ENCODE measurements around the gene FRMPD4.
"Not testable (repeated sequence)": the region's sequence is repeated elsewhere in the genome, so short reads cannot be mapped to it uniquely, and the experiment has no call there.

The FRMPD4 gene

DNA sequence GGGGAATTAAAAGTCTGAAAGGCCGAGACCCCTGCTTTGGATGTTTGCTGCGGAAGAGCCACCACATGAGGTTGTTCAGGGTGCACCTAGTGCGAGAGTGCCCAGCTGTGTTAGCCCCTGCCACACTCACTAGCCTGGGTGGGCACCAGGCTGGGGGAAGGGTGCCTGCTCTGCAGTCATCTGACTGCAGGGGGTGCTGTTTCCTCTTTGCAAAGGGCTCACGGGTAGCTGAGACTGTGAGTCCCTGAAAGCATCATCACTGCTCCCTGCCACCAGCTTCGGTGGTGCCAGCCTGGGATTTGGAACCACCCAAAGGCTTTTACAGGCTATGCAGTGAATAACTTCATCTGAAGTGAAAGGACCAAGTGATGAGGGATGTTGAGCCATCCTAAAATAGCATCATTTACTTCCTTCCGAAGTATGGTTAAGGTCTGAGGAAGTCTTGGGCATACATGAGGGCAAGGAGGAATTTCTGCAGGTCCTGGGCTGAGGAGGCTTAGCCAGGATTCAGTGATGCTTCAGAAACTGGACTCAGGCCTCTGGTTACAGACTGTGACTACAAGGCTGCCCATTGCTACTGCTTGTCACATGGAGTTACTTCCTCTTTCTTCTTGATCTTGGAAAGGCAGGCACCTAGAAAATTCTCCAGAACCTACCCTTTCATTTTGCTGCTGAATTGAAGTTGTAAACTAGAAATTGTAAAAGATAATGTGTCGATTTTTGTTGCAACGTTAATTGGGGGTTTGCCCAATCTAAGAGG is 359.7 kb downstream of the FRMPD4 start:
- Mint-ChIP-seq H3K27me3 (no peaks in the 10 kb centered on the region), H3K9me3 (no peaks in the 10 kb centered on the region), H3K36me3 (no peaks in the 10 kb centered on the region), H3K4me3 (no peak overlapping the region), H3K4me1 (peaks cover 16% of the 10 kb centered on the region), H3K27ac (no peak overlapping the region)
- no peak for ATAC-seq

DNA sequence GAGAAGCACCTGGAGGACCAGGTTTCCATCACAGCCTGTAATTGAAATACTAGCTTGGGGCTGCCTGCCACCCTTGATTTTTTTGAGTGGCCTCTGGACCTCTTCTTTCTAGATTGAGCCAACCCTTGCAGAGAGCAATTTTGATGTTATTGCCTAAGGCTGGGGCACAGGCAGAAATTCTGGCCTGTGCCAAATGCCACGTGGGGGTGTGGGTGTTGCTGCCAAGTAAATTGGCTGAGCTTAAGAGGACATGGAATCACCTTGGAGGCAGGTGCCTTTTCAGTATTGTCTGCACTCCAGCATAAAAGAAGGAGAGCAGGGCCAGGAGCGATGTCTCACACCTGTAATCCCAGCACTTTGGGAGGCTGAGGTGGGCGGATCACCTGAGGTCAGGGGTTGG is 366.9 kb downstream of the FRMPD4 start:
- H3K9me3 Mint-ChIP-seq: no peaks in the 10 kb centered on the region
- no peak overlapping the region for H3K4me3 Mint-ChIP-seq
- H3K4me1 Mint-ChIP-seq: peaks cover 7% of the 10 kb centered on the region
- ATAC-seq: no peak
- no peaks in the 10 kb centered on the region for H3K27me3 Mint-ChIP-seq
- no peaks in the 10 kb centered on the region for H3K36me3 Mint-ChIP-seq
- no peak overlapping the region for H3K27ac Mint-ChIP-seq

DNA sequence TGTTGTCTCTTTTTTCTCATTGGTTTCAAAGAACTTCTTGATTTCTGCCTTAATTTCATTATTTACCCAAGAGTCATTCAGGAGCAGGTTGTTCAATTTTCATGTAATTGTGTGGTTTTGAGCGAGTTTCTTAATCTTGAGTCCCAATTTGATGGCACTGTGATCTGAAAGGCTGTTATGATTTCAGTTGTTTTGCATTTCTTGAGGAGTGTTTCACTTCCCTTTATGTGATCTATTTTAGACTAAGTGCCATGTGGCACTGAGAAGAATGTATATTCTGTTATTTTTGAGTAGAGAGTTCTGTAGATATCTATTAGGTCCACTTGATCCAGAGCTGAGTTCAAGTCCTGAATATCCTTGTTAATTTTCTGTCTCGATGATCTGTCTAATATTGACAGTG is 377.1 kb downstream of the FRMPD4 start:
- peak; percentile 55 for ATAC-seq
- H3K9me3 Mint-ChIP-seq, H3K27me3 Mint-ChIP-seq: not testable (repeated sequence)
- peak overlapping the region; percentile 87 for H3K27ac Mint-ChIP-seq
- H3K4me3 Mint-ChIP-seq: peak overlapping the region; percentile 42
- peaks cover 23% of the 10 kb centered on the region for H3K36me3 Mint-ChIP-seq
- peaks cover 26% of the 10 kb centered on the region for H3K4me1 Mint-ChIP-seq

- Mint-ChIP-seq H3K36me3 (no peaks in the 10 kb centered on the region), H3K27me3 (no peaks in the 10 kb centered on the region), H3K27ac (no peak overlapping the region), H3K4me1 (peaks cover 4% of the 10 kb centered on the region), H3K9me3 (peaks cover 3% of the 10 kb centered on the region), H3K4me3 (no peak overlapping the region)
- no peak for ATAC-seq
These were observed 388.0 kb downstream of the FRMPD4 start for GRCh38 chrX:12526306-12526705.

DNA sequence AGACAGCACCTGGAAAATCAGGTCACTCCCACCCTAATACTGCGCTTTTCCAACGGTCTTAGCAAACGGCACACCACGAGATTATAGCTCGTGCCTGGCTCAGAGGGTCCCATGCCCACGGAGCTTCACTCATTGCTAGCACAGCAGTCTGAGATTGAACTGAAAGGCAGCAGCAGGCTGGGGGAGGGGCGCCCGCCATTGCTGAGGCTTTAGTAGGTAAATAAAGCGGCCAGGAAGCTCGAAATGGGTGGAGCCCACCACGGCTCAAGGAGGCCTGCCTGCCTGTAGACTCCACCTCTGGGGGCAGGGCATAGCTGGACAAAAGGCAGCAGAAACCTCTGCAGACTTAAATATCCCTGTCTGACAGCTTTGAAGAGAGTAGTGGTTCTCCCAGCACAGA is 399.8 kb downstream of the FRMPD4 start:
- not testable (repeated sequence) for H3K27me3 Mint-ChIP-seq, H3K9me3 Mint-ChIP-seq, H3K4me1 Mint-ChIP-seq, ATAC-seq, H3K4me3 Mint-ChIP-seq, H3K36me3 Mint-ChIP-seq, H3K27ac Mint-ChIP-seq

- not testable (repeated sequence) for H3K36me3 Mint-ChIP-seq
These were observed 404.0 kb downstream of the FRMPD4 start for GRCh38 chrX:12542251-12542650.

GRCh38 chrX:12548341-12548740 is 410.1 kb downstream of the FRMPD4 start:
- no peak overlapping the region for H3K27ac Mint-ChIP-seq
- H3K4me3 Mint-ChIP-seq: no peak overlapping the region
- no peaks in the 10 kb centered on the region for H3K36me3 Mint-ChIP-seq
- no peaks in the 10 kb centered on the region for H3K4me1 Mint-ChIP-seq
- ATAC-seq: no peak
- no peaks in the 10 kb centered on the region for H3K9me3 Mint-ChIP-seq
- no peaks in the 10 kb centered on the region for H3K27me3 Mint-ChIP-seq

More at GRCh38 chrX:12542251-12542650, 404.0 kb downstream of the FRMPD4 start:
- not testable (repeated sequence) for ATAC-seq, H3K4me1 Mint-ChIP-seq, H3K9me3 Mint-ChIP-seq, H3K27me3 Mint-ChIP-seq, H3K27ac Mint-ChIP-seq, H3K4me3 Mint-ChIP-seq

DNA sequence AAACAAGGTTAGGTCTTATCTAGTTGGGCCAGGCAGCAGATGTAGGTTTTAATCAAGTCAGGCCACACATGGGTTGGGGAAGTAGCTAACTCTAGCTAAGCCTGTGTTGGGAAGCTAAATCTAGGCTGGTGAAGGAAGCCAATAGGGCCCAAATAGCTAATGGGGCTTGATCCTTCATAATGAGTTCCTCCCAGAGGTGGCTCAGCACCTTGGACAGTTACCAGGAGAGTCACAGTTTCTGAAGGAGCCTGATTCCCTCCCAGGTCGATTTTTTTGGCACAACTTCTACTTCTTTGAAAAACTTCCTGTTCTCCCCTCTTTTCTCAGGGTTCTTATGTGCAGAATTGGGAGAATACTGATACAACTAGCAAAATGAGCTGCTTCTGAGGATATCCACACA is 410.5 kb downstream of the FRMPD4 start:
- Mint-ChIP-seq H3K27ac (no peak overlapping the region), H3K27me3 (no peaks in the 10 kb centered on the region), H3K9me3 (no peaks in the 10 kb centered on the region), H3K4me3 (no peak overlapping the region), H3K4me1 (no peaks in the 10 kb centered on the region), H3K36me3 (no peaks in the 10 kb centered on the region)
- no peak for ATAC-seq

DNA sequence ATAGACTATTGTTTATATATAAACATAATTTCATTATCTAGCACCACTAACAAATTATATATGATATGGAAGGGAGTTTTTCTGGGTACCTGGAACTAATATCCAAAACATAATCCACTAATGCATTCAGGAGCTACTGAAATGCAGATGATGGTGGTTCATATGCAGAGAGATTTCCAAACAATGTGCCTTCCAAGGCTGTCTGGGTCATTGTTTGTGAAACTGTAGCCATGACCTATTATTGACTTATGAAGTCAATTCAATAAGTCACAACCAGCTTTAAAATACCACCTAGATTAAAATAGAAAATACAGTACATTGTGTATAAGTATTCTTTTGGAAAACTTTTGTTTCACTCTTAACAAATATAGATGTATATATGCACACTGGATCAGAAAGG is 415.9 kb downstream of the FRMPD4 start:
- Mint-ChIP-seq H3K36me3 (no peaks in the 10 kb centered on the region), H3K27me3 (no peaks in the 10 kb centered on the region), H3K27ac (no peak overlapping the region), H3K9me3 (no peaks in the 10 kb centered on the region), H3K4me1 (no peaks in the 10 kb centered on the region), H3K4me3 (no peak overlapping the region)
- no peak for ATAC-seq

DNA sequence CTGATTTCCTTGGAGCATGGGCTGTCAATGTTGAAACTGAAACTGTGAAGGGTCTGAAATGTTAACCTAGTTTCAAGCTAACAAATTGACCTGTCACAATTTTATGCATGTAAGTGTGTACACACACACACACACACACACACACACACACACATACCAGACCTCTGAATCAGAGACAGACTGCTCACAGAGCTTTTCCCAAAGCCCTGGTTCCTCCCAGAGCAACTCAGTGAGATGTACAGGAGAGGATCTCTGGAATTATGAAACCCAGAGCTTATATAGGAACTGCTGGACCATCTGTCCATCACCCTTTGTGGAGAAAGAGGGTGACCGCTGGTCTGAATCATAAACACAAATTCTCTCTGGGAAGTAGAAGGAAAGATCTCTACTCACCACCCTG is 424.8 kb downstream of the FRMPD4 start:
- Mint-ChIP-seq H3K27me3 (no peaks in the 10 kb centered on the region), H3K27ac (no peak overlapping the region), H3K4me3 (no peak overlapping the region), H3K36me3 (no peaks in the 10 kb centered on the region), H3K9me3 (no peaks in the 10 kb centered on the region), H3K4me1 (peaks cover 5% of the 10 kb centered on the region)
- ATAC-seq: no peak

- peaks cover 5% of the 10 kb centered on the region for H3K4me1 Mint-ChIP-seq
- H3K27me3 Mint-ChIP-seq: no peaks in the 10 kb centered on the region
- ATAC-seq: no peak
- H3K36me3 Mint-ChIP-seq: no peaks in the 10 kb centered on the region
- no peak overlapping the region for H3K27ac Mint-ChIP-seq
- no peaks in the 10 kb centered on the region for H3K9me3 Mint-ChIP-seq
- H3K4me3 Mint-ChIP-seq: no peak overlapping the region
These were observed 425.9 kb downstream of the FRMPD4 start for GRCh38 chrX:12564221-12564620.

DNA sequence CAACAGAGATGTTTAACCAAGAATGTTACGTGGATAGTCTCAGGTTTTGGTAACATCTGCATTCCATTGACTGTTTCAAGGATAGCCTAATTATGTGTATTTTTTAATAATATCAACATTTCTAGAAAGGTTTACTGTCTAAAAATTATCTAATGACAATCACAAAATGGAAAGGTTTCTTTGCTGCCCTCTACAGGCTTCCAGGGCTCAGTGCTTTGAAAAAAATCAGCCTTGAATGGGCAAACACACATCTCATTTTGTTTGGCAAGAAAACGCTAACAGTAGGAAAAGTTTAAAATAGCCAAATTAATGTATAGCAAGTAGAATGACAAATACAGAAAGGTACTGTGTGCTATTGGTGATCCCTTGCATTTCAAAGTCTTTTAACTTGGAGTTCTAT is 429.6 kb downstream of the FRMPD4 start:
- H3K27me3 Mint-ChIP-seq: no peaks in the 10 kb centered on the region
- peaks cover 14% of the 10 kb centered on the region for H3K4me1 Mint-ChIP-seq
- no peak overlapping the region for H3K4me3 Mint-ChIP-seq
- H3K36me3 Mint-ChIP-seq: no peaks in the 10 kb centered on the region
- no peak for ATAC-seq
- no peak overlapping the region for H3K27ac Mint-ChIP-seq
- H3K9me3 Mint-ChIP-seq: no peaks in the 10 kb centered on the region

- H3K4me3 Mint-ChIP-seq: no peak overlapping the region
- H3K27me3 Mint-ChIP-seq: no peaks in the 10 kb centered on the region
- H3K4me1 Mint-ChIP-seq: peaks cover 14% of the 10 kb centered on the region
- H3K9me3 Mint-ChIP-seq: no peaks in the 10 kb centered on the region
- no peak for ATAC-seq
- no peaks in the 10 kb centered on the region for H3K36me3 Mint-ChIP-seq
- H3K27ac Mint-ChIP-seq: no peak overlapping the region
These were observed 432.7 kb downstream of the FRMPD4 start for GRCh38 chrX:12570859-12571501.

DNA sequence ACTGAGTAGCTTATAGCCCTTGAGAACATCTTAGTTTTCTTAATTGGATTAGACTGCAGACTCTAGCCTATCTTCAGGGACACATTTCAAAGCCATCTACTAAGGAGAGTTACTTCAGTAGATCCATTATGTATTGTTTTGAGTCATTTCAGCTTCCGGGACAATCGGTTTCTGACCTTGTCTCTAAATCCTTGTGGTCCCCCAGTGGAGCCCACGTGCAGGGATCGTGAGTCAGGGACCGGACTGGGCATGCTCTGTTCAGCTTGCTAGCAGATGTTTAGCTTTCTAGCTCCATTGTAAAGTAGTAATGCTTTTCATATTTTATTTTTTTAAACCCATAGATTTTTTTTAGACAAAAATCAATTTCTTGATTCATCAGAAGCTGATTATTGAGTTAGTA is 441.0 kb downstream of the FRMPD4 start:
- H3K4me1 Mint-ChIP-seq: no peaks in the 10 kb centered on the region

GRCh38 chrX:12580548-12580947 is 442.3 kb downstream of the FRMPD4 start:
- ATAC-seq: no peak
- no peak overlapping the region for H3K27ac Mint-ChIP-seq
- no peaks in the 10 kb centered on the region for H3K27me3 Mint-ChIP-seq
- no peaks in the 10 kb centered on the region for H3K4me1 Mint-ChIP-seq
- H3K4me3 Mint-ChIP-seq: no peak overlapping the region
- no peaks in the 10 kb centered on the region for H3K9me3 Mint-ChIP-seq
- no peaks in the 10 kb centered on the region for H3K36me3 Mint-ChIP-seq

More for the DNA sequence above, 441.0 kb downstream of the FRMPD4 start:
- no peak overlapping the region for H3K27ac Mint-ChIP-seq
- no peak overlapping the region for H3K4me3 Mint-ChIP-seq
- no peaks in the 10 kb centered on the region for H3K36me3 Mint-ChIP-seq
- no peaks in the 10 kb centered on the region for H3K27me3 Mint-ChIP-seq
- H3K9me3 Mint-ChIP-seq: no peaks in the 10 kb centered on the region
- no peak for ATAC-seq

GRCh38 chrX:12581546-12581945 is 443.3 kb downstream of the FRMPD4 start:
- Mint-ChIP-seq H3K4me1 (no peaks in the 10 kb centered on the region), H3K27me3 (no peaks in the 10 kb centered on the region), H3K4me3 (no peak overlapping the region), H3K27ac (no peak overlapping the region), H3K36me3 (no peaks in the 10 kb centered on the region), H3K9me3 (no peaks in the 10 kb centered on the region)
- ATAC-seq: no peak
